HG03095 (cell line): ENCODE data around the gene HOXC6.

ENCODE experiments used
- ATAC-seq: cut with Tn5 transposase; IDR thresholded peaks from one replicate; pipeline ENCODE4 v1.9.1; 2021; ENCODE audit warnings: moderate library complexity; ENCODE audit not compliant: unreplicated experiment

HOXC6 gene

GRCh38 chr12:54012631-54013409 is 15.4 kb upstream of the HOXC6 start:
- no peak for ATAC-seq

- no peak for ATAC-seq
These were observed 13.7 kb upstream of the HOXC6 start for GRCh38 chr12:54014377-54015017.

- ATAC-seq: no peak
These were observed 13.0 kb upstream of the HOXC6 start for GRCh38 chr12:54015018-54015931.

- no peak for ATAC-seq
These were observed 12.2 kb upstream of the HOXC6 start for GRCh38 chr12:54016051-54016450.

GRCh38 chr12:54016478-54016964 is 11.7 kb upstream of the HOXC6 start:
- no peak for ATAC-seq

- peak; percentile 25 for ATAC-seq
These were observed 11.0 kb upstream of the HOXC6 start for GRCh38 chr12:54017027-54017788.

GRCh38 chr12:54017878-54018467 is 10.3 kb upstream of the HOXC6 start:
- ATAC-seq: peak; percentile 69

- no peak for ATAC-seq
These were observed 9.7 kb upstream of the HOXC6 start for GRCh38 chr12:54018468-54018984.

- ATAC-seq: no peak
These were observed 9.0 kb upstream of the HOXC6 start for GRCh38 chr12:54019091-54019811.

GRCh38 chr12:54019924-54020590 is 8.2 kb upstream of the HOXC6 start:
- ATAC-seq: no peak

- ATAC-seq: no peak
These were observed 7.4 kb upstream of the HOXC6 start for GRCh38 chr12:54020591-54021405.

GRCh38 chr12:54021432-54022013 is 6.7 kb upstream of the HOXC6 start:
- no peak for ATAC-seq

GRCh38 chr12:54022960-54023884 is 5.0 kb upstream of the HOXC6 start:
- ATAC-seq: no peak

- ATAC-seq: no peak
These were observed 4.1 kb upstream of the HOXC6 start for GRCh38 chr12:54024127-54024526.

GRCh38 chr12:54024581-54025305 is 3.5 kb upstream of the HOXC6 start:
- no peak for ATAC-seq
